Cardiac muscle cell (in vitro differentiated cells and primary cell): ENCODE data around the gene GLE1. TPM values are rescaled to one million over a fixed set of nuclear protein-coding genes. Genes with fewer than 3 reads are reported as not detected.
"Not testable (repeated sequence)": the region's sequence is repeated elsewhere in the genome, so short reads cannot be mapped to it uniquely, and the experiment has no call there.

Experiments
- DNase-seq, 2 donors: peaks; one replicate each; pipeline versions ENCODE4 v3.0.0 to v3.0.0-alpha.2; 2010 to 2017; ENCODE audit warnings: low read depth in 1 of 2, low spot score in 1 of 2
- H3K27ac ChIP-seq: fragments of 200-600 bp; sonication (generic); 2 replicates; pipeline ENCODE4 v1.5.1; 2016
- H3K27me3 ChIP-seq: fragments of 200-600 bp; sonication (generic); 2 replicates; pipeline ENCODE4 v1.6.0; 2016; ENCODE audit warnings: control low read depth
- H3K36me3 ChIP-seq: fragments of 200-600 bp; sonication (generic); 2 replicates; pipeline ENCODE4 v1.5.1; 2016; ENCODE audit warnings: control low read depth
- H3K4me1 ChIP-seq: fragments of 200-600 bp; sonication (generic); 2 replicates; pipeline ENCODE4 v1.8.1; 2017; ENCODE audit warnings: low read depth, mild to moderate bottlenecking, mixed run types
- H3K4me3 ChIP-seq: fragments of 200-600 bp; sonication (generic); 2 replicates; pipeline ENCODE4 v1.5.1; 2016; ENCODE audit warnings: mild to moderate bottlenecking
- H3K9me3 ChIP-seq: fragments of 200-600 bp; sonication (generic); 2 replicates; pipeline ENCODE4 v1.5.1; 2017; ENCODE audit warnings: low read depth, mild to moderate bottlenecking, control low read depth
- CTCF ChIP-seq: IDR thresholded peaks from 2 replicates; pipeline ENCODE4 v1.5.1; 2012; ENCODE audit warnings: low read depth, mild to moderate bottlenecking, low read length
- polyA plus RNA-seq: library from polyadenylated mRNA; unstranded; fragments of >200 nt; fragmentation: Nextera tagmentation; extraction: Ambion mirVana; gene quantifications from 2 replicates; pipeline ENCODE4 v1.2.1, GENCODE V29; 2016
- total RNA-seq: library from RNA; depleted of rRNA; stranded (reverse); fragments of >200 nt; gene quantifications from 2 replicates; pipeline ENCODE4 v1.2.3, GENCODE V29; 2016

The GLE1 gene
- total and polyA plus RNA-seq, 2 experiments from 2014 or later = 16.3 to 22.4 TPM

GRCh38 chr9:128577206-128577605 lies 72.7 kb downstream of the GLE1 start:
- H3K36me3 ChIP-seq = peaks cover 79% of the 10 kb centered on the region
- TF ChIP-seq CTCF = no peak

GRCh38 chr9:128579194-128579593 lies 74.7 kb downstream of the GLE1 start:
- Histone ChIP-seq H3K27me3 (no peaks in the 10 kb centered on the region), H3K4me1 (no peaks in the 10 kb centered on the region), H3K27ac (no peak overlapping the region), H3K36me3 (peaks cover 92% of the 10 kb centered on the region), H3K4me3 (no peak overlapping the region), H3K9me3 (no peaks in the 10 kb centered on the region)
- no peak for TF ChIP-seq CTCF
- DNase-seq = no peak

More at GRCh38 chr9:128577206-128577605, 72.7 kb downstream of the GLE1 start:
- Histone ChIP-seq H3K9me3 (no peaks in the 10 kb centered on the region), H3K4me3 (no peak overlapping the region), H3K27ac (no peak overlapping the region), H3K27me3 (no peaks in the 10 kb centered on the region), H3K4me1 (no peaks in the 10 kb centered on the region)
- DNase-seq = no peak

- Histone ChIP-seq H3K27me3 (no peaks in the 10 kb centered on the region), H3K4me1 (no peaks in the 10 kb centered on the region), H3K36me3 (peaks cover 92% of the 10 kb centered on the region), H3K27ac (no peak overlapping the region), H3K9me3 (no peaks in the 10 kb centered on the region), H3K4me3 (no peak overlapping the region)
- DNase-seq = no peak
- no peak for TF ChIP-seq CTCF
Measured at GRCh38 chr9:128580731-128581130, 76.2 kb downstream of the GLE1 start.

GRCh38 chr9:128585155-128585554 lies 80.6 kb downstream of the GLE1 start:
- not testable (repeated sequence) for H3K27ac ChIP-seq, H3K4me3 ChIP-seq, H3K9me3 ChIP-seq, H3K27me3 ChIP-seq, DNase-seq, H3K4me1 ChIP-seq
- peaks cover 84% of the 10 kb centered on the region for H3K36me3 ChIP-seq

- H3K27ac ChIP-seq, H3K27me3 ChIP-seq, DNase-seq, H3K9me3 ChIP-seq, H3K4me3 ChIP-seq, H3K4me1 ChIP-seq: not testable (repeated sequence)
- peaks cover 80% of the 10 kb centered on the region for H3K36me3 ChIP-seq
Measured at GRCh38 chr9:128586934-128587333, 82.4 kb downstream of the GLE1 start.

GRCh38 chr9:128587453-128587852 lies 82.9 kb downstream of the GLE1 start:
- no peak for TF ChIP-seq CTCF
- Histone ChIP-seq H3K4me3 (no peak overlapping the region), H3K4me1 (no peaks in the 10 kb centered on the region), H3K36me3 (peaks cover 78% of the 10 kb centered on the region), H3K9me3 (no peaks in the 10 kb centered on the region), H3K27ac (no peak overlapping the region), H3K27me3 (no peaks in the 10 kb centered on the region)
- no peak for DNase-seq
